Calu3 (cell line): ENCODE measurements around the gene PNP. TPM values are rescaled to one million over a fixed set of nuclear protein-coding genes. Genes with fewer than 3 reads are reported as not detected.

Source experiments
- BruUV-seq: library from RNA; stranded (reverse); fragments of 400-500 nt; replicated peaks from 2 replicates; lab custom pipeline; 2021; lab: Mats Ljungman, UMichigan
- CTCF ChIA-PET: fragments of 300-600 bp; sonication (Branson Sonifier 250); formaldehyde crosslinking; loops from one replicate; lab custom pipeline; 2022; ENCODE audit warnings: antibody characterized with exemption; lab: Charles Lee
- DNase-seq: peaks from one replicate; pipeline ENCODE4 v3.0.0; 2022
- H3K27ac Mint-ChIP-seq: one replicate; pipeline ENCODE4 v1.8.0; 2022; ENCODE audit warnings: mixed read lengths; ENCODE audit not compliant: unreplicated experiment
- H3K27me3 Mint-ChIP-seq: one replicate; pipeline ENCODE4 v1.8.0; 2022; ENCODE audit warnings: mixed read lengths; ENCODE audit not compliant: unreplicated experiment
- H3K36me3 Mint-ChIP-seq: one replicate; pipeline ENCODE4 v1.8.0; 2022; ENCODE audit warnings: mild to moderate bottlenecking, moderate library complexity, mixed read lengths; ENCODE audit not compliant: insufficient read depth, unreplicated experiment
- H3K4me1 Mint-ChIP-seq: one replicate; pipeline ENCODE4 v1.8.0; 2022; ENCODE audit warnings: mild to moderate bottlenecking, low read depth, mixed read lengths; ENCODE audit not compliant: unreplicated experiment
- H3K4me3 Mint-ChIP-seq: one replicate; pipeline ENCODE4 v1.8.0; 2022; ENCODE audit warnings: mild to moderate bottlenecking, low read depth, moderate library complexity, mixed read lengths; ENCODE audit not compliant: unreplicated experiment
- H3K9me3 Mint-ChIP-seq: one replicate; pipeline ENCODE4 v1.8.0; 2022; ENCODE audit warnings: low read depth, mixed read lengths; ENCODE audit not compliant: unreplicated experiment
- intact Hi-C: fragments of 100-400 bp; cut with micrococcal nuclease; formaldehyde crosslinking; loops from one replicate; pipeline ENCODE4 v1.10.0; 2022; ENCODE audit not compliant: unreplicated experiment
- total RNA-seq: library from RNA; stranded (reverse); gene quantifications from 2 replicates; pipeline ENCODE4 v1.2.3, GENCODE V29; 2022
- TF ChIP-seq, protein P1 (sequence below): fragments of 200-600 bp; IDR thresholded peaks from one replicate; pipeline ENCODE4 v1.8.0; 2022; ENCODE audit warnings: antibody characterized with exemption; ENCODE audit not compliant: unreplicated experiment

PNP gene
- total RNA-seq, 1 experiment from 2014 or later: 81.3 TPM

DNA sequence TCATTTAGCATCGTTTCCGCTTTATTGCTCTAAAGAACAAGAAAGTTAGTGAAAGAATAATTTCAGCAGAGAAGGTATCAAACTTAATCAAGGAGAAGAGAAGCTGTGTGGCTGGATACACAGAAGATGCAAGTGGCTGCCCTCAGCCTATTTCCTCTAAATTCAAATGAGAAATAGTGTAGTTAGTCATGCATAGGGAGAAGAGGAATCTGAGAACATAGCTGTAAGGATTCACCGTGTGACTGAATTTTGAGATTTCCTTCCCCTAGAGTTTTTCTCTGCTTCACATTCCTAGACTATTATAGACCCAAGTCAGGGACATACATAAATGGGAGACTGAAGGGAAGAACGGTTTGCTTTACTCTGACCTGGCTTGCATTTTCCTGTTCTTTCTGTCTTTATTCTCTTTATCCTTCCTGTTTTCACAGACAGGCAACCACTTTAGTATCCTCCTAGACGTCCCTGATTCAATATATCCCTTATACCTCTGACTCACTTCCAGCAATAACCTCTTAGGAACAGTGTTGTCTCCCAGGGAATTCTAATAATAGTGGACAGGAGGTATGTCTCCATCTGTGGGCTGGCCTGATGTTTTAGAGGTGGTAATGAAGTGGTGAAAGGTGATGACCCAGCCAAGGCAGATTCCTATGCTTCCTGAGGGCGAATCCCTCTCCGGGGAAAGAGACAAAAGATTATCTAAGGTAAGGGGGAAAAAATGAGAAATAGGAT, 43.1 kb downstream of the PNP start:
- intact Hi-C loops: no loop called here
- Mint-ChIP-seq H3K27ac (no peak overlapping the region), H3K4me3 (no peak overlapping the region), H3K9me3 (no peaks in the 10 kb centered on the region), H3K27me3 (peaks cover 33% of the 10 kb centered on the region), H3K36me3 (no peaks in the 10 kb centered on the region), H3K4me1 (no peaks in the 10 kb centered on the region)
- DNase-seq: no peak
- CTCF ChIA-PET: interaction anchor here (1.0 kb wide), 1 partner anchor 27 kb away, joined by 5 read pairs; no protein-coding TSS in a partner anchor
- TF ChIP-seq, protein P1, sequence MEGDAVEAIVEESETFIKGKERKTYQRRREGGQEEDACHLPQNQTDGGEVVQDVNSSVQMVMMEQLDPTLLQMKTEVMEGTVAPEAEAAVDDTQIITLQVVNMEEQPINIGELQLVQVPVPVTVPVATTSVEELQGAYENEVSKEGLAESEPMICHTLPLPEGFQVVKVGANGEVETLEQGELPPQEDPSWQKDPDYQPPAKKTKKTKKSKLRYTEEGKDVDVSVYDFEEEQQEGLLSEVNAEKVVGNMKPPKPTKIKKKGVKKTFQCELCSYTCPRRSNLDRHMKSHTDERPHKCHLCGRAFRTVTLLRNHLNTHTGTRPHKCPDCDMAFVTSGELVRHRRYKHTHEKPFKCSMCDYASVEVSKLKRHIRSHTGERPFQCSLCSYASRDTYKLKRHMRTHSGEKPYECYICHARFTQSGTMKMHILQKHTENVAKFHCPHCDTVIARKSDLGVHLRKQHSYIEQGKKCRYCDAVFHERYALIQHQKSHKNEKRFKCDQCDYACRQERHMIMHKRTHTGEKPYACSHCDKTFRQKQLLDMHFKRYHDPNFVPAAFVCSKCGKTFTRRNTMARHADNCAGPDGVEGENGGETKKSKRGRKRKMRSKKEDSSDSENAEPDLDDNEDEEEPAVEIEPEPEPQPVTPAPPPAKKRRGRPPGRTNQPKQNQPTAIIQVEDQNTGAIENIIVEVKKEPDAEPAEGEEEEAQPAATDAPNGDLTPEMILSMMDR: no peak
- no TSS peak for BruUV-seq

DNA sequence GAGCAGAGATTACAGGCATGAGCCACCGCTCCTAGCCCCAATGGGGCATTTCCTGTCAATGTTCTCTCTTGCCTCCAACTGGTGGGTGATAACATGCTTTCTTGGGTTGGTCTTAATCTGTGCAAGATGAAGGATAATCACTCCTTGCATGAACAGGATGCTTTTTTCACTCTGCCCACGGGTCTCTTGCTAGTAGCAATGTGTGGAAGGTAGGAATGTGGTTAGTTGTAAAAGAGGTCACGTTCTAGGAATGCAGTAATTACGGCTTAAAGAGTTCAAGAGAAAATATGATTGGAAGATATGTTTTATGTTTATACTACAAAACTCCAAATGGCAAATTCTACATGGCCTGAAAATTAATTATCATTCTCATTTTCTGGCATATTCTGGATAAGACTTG, 46.6 kb downstream of the PNP start:
- intact Hi-C loops: no loop called here
- DNase-seq: no peak
- BruUV-seq: no TSS peak
- Mint-ChIP-seq H3K4me1 (no peaks in the 10 kb centered on the region), H3K36me3 (no peaks in the 10 kb centered on the region), H3K27ac (no peak overlapping the region), H3K9me3 (no peaks in the 10 kb centered on the region), H3K4me3 (no peak overlapping the region), H3K27me3 (peaks cover 27% of the 10 kb centered on the region)
- CTCF ChIA-PET: no interaction called here
- TF ChIP-seq, protein P1: no peak

DNA sequence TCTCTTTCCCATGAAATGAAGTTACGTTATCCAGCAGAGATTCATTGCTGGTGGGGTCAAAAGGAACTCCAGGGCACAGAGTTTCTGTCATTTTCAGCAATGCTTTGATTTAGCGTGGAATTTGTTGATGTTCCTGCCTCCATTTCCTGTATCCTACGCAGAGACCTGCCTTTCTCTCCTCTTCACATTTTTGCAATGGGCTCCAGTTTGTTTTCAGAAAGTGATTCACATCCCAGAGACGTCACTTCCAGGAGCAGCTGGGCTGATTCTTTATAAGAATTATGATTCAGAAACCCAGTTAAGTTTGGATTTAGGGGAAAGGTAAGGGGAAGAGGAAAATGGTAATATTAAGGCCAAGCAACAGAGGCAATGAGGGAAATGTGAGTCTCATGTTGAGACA, 47.7 kb downstream of the PNP start:
- CTCF ChIA-PET: no interaction called here
- intact Hi-C loops: no loop called here
- no peak overlapping the region for H3K4me3 Mint-ChIP-seq
- BruUV-seq: no TSS peak
- no peaks in the 10 kb centered on the region for H3K4me1 Mint-ChIP-seq
- no peak overlapping the region for H3K27ac Mint-ChIP-seq
- no peaks in the 10 kb centered on the region for H3K9me3 Mint-ChIP-seq
- peaks cover 17% of the 10 kb centered on the region for H3K27me3 Mint-ChIP-seq
- TF ChIP-seq, protein P1: no peak
- DNase-seq: no peak
- no peaks in the 10 kb centered on the region for H3K36me3 Mint-ChIP-seq

DNA sequence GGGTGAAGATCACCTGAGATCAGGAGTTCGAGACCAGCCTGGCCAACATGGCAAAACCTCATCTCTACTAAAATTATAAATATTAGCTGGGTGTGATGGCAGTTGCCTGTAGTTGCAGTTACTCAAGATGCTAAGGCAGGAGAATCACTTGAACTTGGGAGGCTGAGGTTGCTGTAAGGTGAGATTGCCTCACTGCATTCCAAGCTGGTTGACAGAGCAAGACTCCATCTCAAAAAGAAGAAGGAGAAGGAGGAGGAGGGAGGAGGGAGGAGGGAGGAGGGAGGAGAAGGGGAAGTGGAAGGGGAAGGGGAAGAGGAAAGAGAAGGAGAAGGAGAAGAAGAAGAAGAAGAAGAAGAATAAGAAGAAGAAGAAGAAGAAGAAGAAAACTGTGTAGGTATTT, 53.1 kb downstream of the PNP start:
- no TSS peak for BruUV-seq
- no peaks in the 10 kb centered on the region for H3K36me3 Mint-ChIP-seq
- TF ChIP-seq, protein P1: no peak
- H3K9me3 Mint-ChIP-seq: no peaks in the 10 kb centered on the region
- H3K4me1 Mint-ChIP-seq: no peaks in the 10 kb centered on the region
- H3K27me3 Mint-ChIP-seq: peaks cover 16% of the 10 kb centered on the region
- CTCF ChIA-PET: no interaction called here
- no peak overlapping the region for H3K27ac Mint-ChIP-seq
- H3K4me3 Mint-ChIP-seq: no peak overlapping the region
- intact Hi-C loops: no loop called here
- no peak for DNase-seq
